Measurements from ENCODE around the gene BEST2. TPM values are rescaled to one million over a fixed set of nuclear protein-coding genes. Genes with fewer than 3 reads are reported as not detected.
A peak's percentile ranks its signal among the peaks of the same experiment; 100 is the strongest.
"Not testable (repeated sequence)": the region's sequence is repeated elsewhere in the genome, so short reads cannot be mapped to it uniquely, and the experiment has no call there.

The BEST2 gene
- total and polyA plus RNA-seq, 7 donors, result 0.36 to 50.0 (median 45.1) TPM; not detected in 3

DNA sequence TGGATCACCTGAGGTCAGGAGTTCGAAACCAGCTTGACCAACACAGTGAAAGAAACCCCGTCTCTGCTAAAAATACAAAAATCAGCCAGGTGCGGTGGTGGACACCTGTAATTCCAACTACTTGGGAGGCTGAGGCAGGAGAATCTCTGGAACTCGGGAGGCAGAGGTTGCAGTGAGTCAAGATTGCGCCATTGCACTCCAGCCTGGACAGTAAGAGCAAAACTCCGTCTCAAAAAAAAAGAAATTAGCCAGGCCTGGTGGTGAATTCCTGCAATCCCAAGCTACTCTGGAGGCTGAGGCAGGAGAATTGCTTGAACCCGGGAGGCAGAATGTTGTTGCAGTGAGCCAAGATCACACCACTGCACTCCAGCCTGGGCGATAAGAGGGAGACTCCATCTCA is 43.0 kb upstream of the BEST2 start:
- H3K4me1 ChIP-seq, result no peaks in the 10 kb centered on the region
- no peak for DNase-seq
- intact Hi-C loops (cut with DNase I), result no loop called here
- peaks cover 67 to 98% (median 77%) of the 10 kb centered on the region in 4 donors for H3K36me3 ChIP-seq
- no peaks in the 10 kb centered on the region for H3K9me3 ChIP-seq
- no peak overlapping the region for H3K27ac ChIP-seq
- no peak overlapping the region for H3K4me3 ChIP-seq
- 95 to 96% methylated on average over 8 of the region's 8 CpGs for WGBS, 2 donors
- TF ChIP-seq, protein P1, sequence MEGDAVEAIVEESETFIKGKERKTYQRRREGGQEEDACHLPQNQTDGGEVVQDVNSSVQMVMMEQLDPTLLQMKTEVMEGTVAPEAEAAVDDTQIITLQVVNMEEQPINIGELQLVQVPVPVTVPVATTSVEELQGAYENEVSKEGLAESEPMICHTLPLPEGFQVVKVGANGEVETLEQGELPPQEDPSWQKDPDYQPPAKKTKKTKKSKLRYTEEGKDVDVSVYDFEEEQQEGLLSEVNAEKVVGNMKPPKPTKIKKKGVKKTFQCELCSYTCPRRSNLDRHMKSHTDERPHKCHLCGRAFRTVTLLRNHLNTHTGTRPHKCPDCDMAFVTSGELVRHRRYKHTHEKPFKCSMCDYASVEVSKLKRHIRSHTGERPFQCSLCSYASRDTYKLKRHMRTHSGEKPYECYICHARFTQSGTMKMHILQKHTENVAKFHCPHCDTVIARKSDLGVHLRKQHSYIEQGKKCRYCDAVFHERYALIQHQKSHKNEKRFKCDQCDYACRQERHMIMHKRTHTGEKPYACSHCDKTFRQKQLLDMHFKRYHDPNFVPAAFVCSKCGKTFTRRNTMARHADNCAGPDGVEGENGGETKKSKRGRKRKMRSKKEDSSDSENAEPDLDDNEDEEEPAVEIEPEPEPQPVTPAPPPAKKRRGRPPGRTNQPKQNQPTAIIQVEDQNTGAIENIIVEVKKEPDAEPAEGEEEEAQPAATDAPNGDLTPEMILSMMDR (IDR thresholded peaks at IDR 0.05), result no peak
- TF ChIP-seq POLR2AphosphoS5 (IDR thresholded peaks at IDR 0.05) (no peak), EP300 (IDR thresholded peaks at IDR 0.05) (no peak), POLR2A (IDR thresholded peaks at IDR 0.05) (no peak)
- H3K27me3 ChIP-seq, result no peaks in the 10 kb centered on the region

DNA sequence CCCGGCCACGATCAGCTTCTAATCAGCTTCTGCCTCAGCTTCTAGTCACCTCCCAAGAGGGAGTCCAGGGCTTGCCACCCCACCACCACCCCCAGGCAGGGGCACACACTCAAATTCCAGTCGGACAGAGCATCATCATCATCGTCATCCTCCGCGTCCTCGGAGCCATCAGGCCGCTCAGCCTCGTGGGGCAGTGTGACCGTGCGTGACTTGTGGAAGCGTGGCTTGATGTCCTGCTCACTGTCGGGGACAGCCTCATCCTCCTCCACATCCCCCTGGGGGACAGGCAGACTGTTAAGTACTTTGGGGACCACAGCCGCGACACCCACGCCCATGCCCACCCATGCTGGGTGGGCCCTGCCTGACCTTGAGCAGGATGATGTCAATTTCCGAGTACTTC is 40.4 kb upstream of the BEST2 start:
- Histone ChIP-seq H3K27ac (no peak overlapping the region), H3K36me3 (peaks cover 63 to 98% (median 76%) of the 10 kb centered on the region in 4 donors)
- WGBS, 2 donors, result 95 to 96% methylated on average over 17 of the region's 17 CpGs

DNA sequence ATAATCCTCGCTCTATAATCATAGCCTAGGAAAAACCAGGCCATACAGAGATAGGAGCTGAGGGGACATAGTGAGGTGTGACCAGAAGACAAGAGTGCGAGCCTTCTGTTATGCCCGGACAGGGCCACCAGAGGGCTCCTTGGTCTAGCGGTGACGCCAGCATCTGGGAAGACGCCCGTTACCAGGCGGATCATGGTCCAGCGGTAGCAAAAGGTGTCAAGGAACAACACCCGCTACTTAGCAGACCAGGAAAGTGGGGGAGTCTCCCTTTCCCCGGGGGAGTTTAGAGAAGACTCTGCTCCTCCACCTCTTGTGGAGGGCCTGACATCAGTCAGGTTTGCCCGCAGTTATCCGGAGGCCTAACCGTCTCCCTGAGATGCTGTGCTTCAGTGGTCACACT is 39.5 kb upstream of the BEST2 start:
- 47 to 66% methylated on average over 12 of the region's 14 CpGs for WGBS, 2 donors
- DNase-seq; H3K4me3 ChIP-seq; H3K4me1 ChIP-seq; H3K27me3 ChIP-seq; intact Hi-C loops (cut with DNase I); H3K9me3 ChIP-seq; H3K27ac ChIP-seq: not testable (repeated sequence)
- TF ChIP-seq, protein P1 (IDR thresholded peaks at IDR 0.05), result peak in 3 of 4 experiments; percentile 32 to 35 (median 33)
- peaks cover 54 to 98% (median 72%) of the 10 kb centered on the region in 4 donors for H3K36me3 ChIP-seq

More for the DNA sequence above, 40.4 kb upstream of the BEST2 start:
- TF ChIP-seq EP300 (IDR thresholded peaks at IDR 0.05), result no peak
- TF ChIP-seq POLR2A (IDR thresholded peaks at IDR 0.05), result no peak
- TF ChIP-seq, protein P1 (IDR thresholded peaks at IDR 0.05), result no peak
- TF ChIP-seq POLR2AphosphoS5 (IDR thresholded peaks at IDR 0.05), result no peak
- no peaks in the 10 kb centered on the region for H3K27me3 ChIP-seq
- intact Hi-C loops (cut with DNase I), result no loop called here
- no peaks in the 10 kb centered on the region for H3K9me3 ChIP-seq
- DNase-seq, result no peak
- no peaks in the 10 kb centered on the region for H3K4me1 ChIP-seq
- H3K4me3 ChIP-seq, result no peak overlapping the region

DNA sequence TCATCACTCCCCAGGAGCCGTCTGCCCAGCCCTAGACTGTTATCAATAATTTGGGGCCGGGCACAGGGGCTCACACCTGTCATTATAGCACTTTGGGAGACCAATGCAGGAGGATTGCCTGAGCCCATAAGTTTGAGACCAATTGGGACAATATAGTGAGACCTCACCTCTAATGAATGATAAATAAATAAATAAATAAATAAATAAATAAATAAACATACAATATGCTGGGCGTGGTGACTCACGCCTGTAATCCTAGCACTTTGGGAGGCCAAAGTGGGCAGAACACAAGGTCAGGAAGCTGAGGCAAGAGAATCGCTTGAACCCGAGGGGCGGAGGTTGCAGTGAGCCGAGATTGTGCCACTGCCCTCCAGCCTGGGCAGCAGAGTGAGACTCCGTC is 38.3 kb upstream of the BEST2 start:
- WGBS, 2 donors, result 93 to 95% methylated on average over 9 of the region's 9 CpGs
- H3K27ac ChIP-seq; H3K27me3 ChIP-seq; H3K4me3 ChIP-seq; H3K4me1 ChIP-seq; DNase-seq; intact Hi-C loops (cut with DNase I); H3K9me3 ChIP-seq: not testable (repeated sequence)
- peaks cover 54 to 98% (median 71%) of the 10 kb centered on the region in 4 donors for H3K36me3 ChIP-seq

DNA sequence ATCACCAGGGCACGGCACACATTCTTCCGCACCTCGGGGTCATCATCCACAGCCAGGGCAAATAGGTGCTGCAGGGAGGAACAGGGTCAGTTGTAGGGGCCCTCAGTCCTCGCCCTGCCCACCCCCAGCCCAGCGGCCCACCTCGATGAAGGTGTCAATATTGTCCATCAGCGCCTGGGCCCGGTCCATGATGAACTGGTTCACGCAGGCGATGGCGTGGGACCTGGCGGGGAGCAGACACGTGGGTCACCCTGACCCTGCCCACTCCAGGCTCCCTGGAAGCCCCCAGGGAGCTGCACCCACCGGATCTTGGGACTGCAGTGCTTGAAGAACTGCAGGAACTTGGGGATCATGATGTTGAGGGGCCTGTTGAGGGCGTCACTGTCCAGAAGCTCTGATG is 36.5 kb upstream of the BEST2 start:
- intact Hi-C loops (cut with DNase I), result no loop called here
- no peak for TF ChIP-seq POLR2AphosphoS5 (IDR thresholded peaks at IDR 0.05)
- no peak for TF ChIP-seq POLR2A (IDR thresholded peaks at IDR 0.05)
- TF ChIP-seq, protein P1 (IDR thresholded peaks at IDR 0.05), result no peak
- TF ChIP-seq EP300 (IDR thresholded peaks at IDR 0.05), result no peak
- no peak for DNase-seq
- Histone ChIP-seq H3K4me1 (peaks cover 0 to 13% (median 11%) of the 10 kb centered on the region in 4 donors), H3K4me3 (no peak overlapping the region), H3K36me3 (peaks cover 43 to 90% (median 64%) of the 10 kb centered on the region in 4 donors), H3K27ac (no peak overlapping the region), H3K27me3 (no peaks in the 10 kb centered on the region), H3K9me3 (no peaks in the 10 kb centered on the region)
- 95 to 96% methylated on average over 15 of the region's 15 CpGs for WGBS, 2 donors
